GM12891 (cell line): ENCODE data around the gene RBBP8NL.

Source experiments
- POLR2A ChIP-seq: IDR thresholded peaks from 2 replicates; pipeline ENCODE4 v1.6.1; 2011; ENCODE audit warnings: low read depth, low read length, control low read depth
- TAF1 ChIP-seq: IDR thresholded peaks from 2 replicates; pipeline ENCODE4 v1.6.1; 2011; ENCODE audit warnings: low read depth, low read length, control low read depth

GRCh38 chr20:62386383-62387218, 40.7 kb downstream of the RBBP8NL start, which contains the start of gene RPS21:
- TF ChIP-seq POLR2A (peak; percentile 90), TAF1 (peak; percentile 88)
